HG03097 (cell line): ENCODE data around the gene G2E3.
"Not testable (repeated sequence)": the region's sequence is repeated elsewhere in the genome, so short reads cannot be mapped to it uniquely, and the experiment has no call there.

ENCODE experiments used
- ATAC-seq: cut with Tn5 transposase; IDR thresholded peaks from one replicate; pipeline ENCODE4 v1.9.1; 2021; ENCODE audit not compliant: unreplicated experiment, low FRiP score

G2E3 gene

DNA sequence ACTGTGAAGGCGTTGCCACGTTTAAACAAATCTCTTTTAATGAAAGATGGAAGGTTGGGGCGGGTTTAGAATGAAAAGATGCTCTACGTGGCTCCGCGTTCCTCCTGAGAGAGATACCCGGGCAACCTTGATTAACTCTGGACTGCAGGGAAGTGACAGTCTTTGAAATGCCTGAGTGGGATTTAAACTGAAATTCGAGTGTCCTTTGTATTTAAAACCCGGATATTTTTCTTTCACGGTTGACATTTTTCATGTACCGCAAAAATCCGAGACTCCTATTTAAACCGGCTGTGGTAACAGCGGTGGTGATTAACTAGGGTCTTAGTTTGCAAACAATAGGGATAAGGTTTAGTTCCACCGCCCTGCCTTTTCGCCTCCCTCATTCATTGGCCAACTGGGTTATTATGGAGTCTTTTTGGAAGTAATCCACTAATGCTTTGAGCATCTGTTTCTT, 707 bp downstream of the G2E3 start:
- ATAC-seq = no peak

- ATAC-seq = no peak
Observed at GRCh38 chr14:30560581-30560980, 1.6 kb downstream of the G2E3 start.

DNA sequence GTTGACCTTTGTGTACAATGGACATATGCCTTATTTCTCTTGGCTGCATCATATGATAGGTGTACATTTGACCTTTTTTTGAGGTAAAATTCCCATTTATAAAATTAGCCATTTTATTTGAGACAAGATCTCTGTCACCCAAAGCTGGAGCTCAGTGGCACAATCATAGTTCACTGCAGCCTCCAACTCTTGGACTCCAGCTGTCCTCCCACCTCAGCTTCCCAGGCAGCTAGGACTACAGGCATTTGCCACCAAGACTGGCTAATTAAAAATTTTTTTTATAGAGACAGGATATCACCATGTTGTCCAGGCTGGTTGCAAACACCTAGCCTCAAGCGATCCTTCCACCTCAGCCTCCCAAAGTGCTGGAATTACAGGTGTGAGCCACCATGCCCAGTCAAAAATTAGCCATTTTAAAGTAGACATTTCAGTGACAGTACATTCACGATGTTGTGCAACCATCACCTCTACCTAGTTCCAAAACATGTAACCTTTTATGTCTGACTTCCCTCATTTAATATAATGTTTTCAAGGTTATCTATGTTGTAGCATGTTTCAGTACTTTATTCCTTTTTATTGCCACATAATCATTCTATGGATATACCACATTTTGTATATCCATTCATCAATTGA, 5.4 kb downstream of the G2E3 start:
- no peak for ATAC-seq

DNA sequence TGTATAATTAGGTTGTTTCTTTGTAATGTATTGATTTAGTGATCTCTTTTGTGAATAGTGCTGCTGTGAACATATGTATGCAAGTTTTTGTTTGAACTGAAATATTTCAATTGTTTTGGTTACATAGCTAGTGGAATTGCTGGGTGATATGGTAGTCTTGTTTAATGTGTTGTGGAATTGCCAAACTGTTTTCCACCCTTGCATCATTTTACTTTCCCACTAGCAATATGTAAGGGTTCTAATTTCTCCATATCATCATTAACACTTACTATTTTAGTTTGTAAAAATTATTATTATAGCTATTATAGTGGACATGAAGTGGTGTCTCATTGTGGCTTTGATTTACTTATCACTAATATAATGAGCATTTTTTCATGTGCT, 5.9 kb downstream of the G2E3 start:
- no peak for ATAC-seq

- ATAC-seq = no peak
Observed at GRCh38 chr14:30569216-30569902, 10.4 kb downstream of the G2E3 start.

DNA sequence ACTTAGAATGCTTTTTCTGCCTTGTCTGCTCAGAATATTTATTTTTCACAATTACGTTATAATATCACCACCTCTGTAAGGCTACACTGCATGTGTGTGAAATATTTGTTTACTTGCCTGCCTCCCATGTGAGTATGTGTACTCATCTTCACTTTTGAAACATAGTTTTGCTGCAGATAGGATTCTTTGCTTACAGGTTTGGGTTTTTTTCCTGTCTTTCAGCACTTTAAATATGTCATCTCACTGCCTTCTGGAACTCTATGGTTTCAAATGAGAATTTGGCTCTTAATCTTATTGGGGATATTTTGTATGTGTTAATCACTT, 10.9 kb downstream of the G2E3 start:
- ATAC-seq = no peak

DNA sequence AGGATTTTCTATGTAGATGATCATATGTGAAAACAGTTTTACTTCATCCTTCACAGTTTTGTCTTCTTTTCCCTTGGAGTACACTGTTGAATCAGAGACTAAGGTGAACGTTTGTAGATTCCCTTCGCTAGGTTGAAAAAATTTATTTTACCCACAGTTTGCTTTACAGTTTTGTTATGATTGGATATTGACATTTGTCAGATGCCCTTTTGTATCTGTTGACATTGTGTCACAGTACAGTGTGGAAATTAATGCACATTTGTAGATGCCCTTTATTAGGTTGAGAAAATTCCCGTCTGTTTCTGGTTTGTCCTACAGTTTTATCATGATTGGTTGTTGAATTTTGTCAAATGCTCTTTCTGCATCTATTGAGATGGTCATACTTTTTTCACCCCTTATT, 13.3 kb downstream of the G2E3 start:
- ATAC-seq = no peak

GRCh38 chr14:30572771-30573170, 13.8 kb downstream of the G2E3 start:
- ATAC-seq = no peak

- no peak for ATAC-seq
Observed at GRCh38 chr14:30573226-30573814, 14.4 kb downstream of the G2E3 start.

DNA sequence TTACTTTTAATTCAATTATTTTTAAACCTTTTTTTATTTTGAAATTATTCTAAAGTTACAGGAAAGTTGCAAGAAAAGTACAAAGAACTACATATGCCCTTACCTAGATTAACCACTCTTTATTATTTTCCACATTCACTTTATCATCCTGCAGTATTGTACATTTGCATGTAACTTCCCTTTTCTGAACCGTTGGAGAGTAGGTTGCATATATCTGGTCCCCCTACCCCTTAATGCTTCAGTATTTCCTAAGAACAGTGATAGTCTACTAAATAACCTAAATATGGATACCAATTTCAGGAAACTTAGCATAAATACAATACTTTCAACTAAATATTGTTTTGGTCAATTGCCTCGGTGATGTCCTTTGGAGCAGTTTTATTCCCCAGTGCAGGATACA, 15.0 kb downstream of the G2E3 start:
- ATAC-seq = no peak

- not testable (repeated sequence) for ATAC-seq
Observed at GRCh38 chr14:30574777-30575176, 15.8 kb downstream of the G2E3 start.

GRCh38 chr14:30576333-30576732, 17.4 kb downstream of the G2E3 start:
- not testable (repeated sequence) for ATAC-seq

DNA sequence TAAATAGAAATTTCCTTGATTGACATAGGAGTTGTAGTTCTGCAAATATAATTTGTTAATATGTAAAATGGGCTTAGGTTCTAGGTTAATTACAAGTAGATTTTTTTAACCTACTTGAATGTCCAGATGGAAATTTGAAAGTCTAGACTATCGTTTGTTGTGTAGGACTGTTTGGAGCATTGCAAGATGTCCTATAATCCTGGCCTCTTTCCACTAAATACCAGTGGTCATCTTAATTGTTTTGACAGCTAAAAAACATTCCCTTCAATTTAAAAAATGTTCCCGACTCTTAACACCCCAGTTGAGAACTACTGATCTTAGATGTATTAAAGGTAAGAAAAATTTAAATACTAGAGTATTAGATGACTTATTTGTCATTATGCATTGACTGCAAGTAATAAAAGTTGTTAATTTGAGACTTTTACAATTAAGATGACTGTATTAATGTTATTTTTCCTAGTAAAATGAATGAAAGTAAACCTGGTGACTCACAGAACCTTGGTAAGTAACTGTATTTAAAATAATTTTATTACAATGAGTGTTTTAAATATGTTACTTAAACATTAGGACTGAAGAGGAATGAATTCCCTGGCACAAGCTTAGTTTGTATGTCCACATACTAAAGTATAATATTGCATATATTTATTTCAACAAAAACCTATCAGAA, 21.8 kb downstream of the G2E3 start:
- no peak for ATAC-seq

GRCh38 chr14:30581283-30581625, 22.3 kb downstream of the G2E3 start:
- no peak for ATAC-seq

DNA sequence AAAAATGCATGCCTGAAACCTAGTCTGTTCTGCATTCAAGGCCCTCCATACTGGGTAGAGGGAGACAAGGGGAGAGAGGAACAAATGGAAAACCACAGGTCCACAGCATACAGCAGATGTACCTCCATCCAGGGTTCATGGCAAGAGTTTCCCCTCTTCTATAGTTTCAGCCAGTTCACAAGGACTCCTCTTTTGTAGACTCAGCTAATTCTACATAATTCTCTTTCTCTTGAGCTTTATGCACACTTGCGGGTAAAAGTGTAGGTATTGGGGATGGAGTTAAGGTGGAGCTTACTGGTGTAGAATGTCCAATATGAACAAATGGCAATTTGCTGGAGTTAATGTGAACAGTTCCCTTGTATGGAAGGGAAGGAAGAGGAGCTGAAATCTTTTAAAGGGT, 23.4 kb downstream of the G2E3 start:
- no peak for ATAC-seq

- ATAC-seq = no peak
Observed at GRCh38 chr14:30584058-30584630, 25.2 kb downstream of the G2E3 start.

DNA sequence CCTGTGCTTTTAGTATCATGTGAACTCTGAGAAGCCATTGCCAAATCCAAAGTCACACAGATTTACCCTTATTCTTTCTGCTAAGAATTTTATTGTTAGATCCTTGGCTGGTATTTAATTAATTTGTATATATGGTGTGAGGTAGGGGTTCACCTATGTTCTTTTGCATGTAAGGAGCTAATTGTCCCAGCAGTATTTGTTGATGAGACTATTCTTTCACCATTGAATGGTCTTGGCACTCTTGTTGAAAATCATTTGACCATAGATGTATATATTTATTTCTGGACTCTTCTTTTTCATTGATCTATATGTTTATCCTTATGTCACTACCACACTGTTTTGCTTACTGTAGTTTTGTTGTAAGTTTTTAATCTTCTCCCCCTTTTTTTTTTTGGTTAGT, 26.2 kb downstream of the G2E3 start:
- ATAC-seq = no peak

DNA sequence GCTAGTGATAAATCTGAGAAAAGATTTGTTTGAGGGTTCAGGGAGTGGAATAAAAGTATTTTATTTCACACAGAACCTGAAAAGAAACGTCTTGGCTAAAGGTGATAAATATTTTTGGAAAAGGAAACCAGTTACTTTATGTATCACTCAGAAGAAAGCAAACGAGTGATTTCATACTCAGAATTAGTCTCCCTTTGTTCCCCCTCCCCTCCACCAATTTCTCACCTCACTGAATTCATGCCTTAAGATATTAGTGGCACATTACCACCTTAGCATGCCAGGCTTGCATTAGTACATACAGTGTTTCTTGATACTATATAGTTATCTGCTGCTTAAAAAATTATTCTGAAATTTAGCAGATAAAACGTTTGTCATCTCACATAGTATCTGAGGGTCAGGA, 28.2 kb downstream of the G2E3 start:
- no peak for ATAC-seq

DNA sequence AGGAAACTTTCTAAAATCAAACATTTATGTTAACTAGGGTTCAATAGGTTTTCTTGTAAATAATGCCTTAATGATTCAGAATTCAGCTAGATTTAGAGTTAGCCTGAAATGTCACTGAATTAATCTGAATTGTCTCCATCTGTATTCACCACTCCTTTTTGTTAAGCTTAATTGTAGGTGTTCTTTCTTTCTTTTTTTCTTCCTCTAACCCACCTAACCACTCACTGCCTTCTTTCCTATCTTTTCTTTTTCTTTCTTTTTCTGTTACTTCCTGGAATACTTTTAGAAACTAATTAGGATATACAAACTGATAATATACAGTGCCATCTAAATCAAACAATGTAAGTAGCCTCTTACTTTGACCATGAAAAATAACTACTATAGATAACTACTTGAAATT, 29.9 kb downstream of the G2E3 start:
- no peak for ATAC-seq

DNA sequence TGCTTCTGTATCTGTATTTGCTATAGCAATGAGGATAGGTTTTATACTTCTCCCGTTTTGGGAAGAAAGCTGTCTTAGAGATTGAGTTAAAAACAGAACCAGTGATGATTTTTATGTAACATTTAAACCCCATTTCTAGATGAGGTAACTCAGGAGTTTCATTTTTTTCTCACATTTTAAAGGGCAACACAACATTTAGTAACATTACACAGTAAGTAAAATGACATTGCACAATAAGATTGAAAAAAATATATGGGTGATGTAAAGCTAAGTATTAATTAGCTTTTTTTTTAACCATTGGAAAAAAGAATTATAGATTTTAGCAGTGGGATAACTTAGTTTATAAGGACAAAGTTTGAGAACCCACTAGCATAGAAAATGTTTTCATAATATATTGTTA, 38.0 kb downstream of the G2E3 start:
- no peak for ATAC-seq

GRCh38 chr14:30597504-30597903, 38.5 kb downstream of the G2E3 start:
- no peak for ATAC-seq
